OCI-LY3 (cell line): ENCODE data around the gene ZNF214.
"Not testable (repeated sequence)": the region's sequence is repeated elsewhere in the genome, so short reads cannot be mapped to it uniquely, and the experiment has no call there.

Source experiments
- H2AFZ ChIP-seq: fragments of 200-600, 300-600 bp; shearing (Covaris generic); 2 replicates; pipeline ENCODE4 v1.6.0; 2014; ENCODE audit warnings: antibody characterized with exemption, low read depth, low read length
- H3K27ac ChIP-seq: fragments of 200-600, 300-600 bp; sonication (generic); 2 replicates; pipeline ENCODE4 v1.5.1; 2014; ENCODE audit warnings: mild to moderate bottlenecking, low read length, moderate library complexity, mixed read lengths
- H3K27me3 ChIP-seq: fragments of 200-600, 300-600 bp; sonication (generic); 2 replicates; pipeline ENCODE4 v1.6.1; 2014; ENCODE audit warnings: low read depth, low read length, mixed read lengths
- H3K36me3 ChIP-seq: fragments of 200-600, 300-600 bp; sonication (generic); replicated peaks from 2 replicates; pipeline ENCODE3; 2014; ENCODE audit warnings: low read depth, low read length, mixed read lengths
- H3K4me1 ChIP-seq: fragments of 300-600, 200-600 bp; sonication (generic); 2 replicates; pipeline ENCODE4 v1.6.1; 2014; ENCODE audit warnings: low read length, mixed read lengths
- H3K4me2 ChIP-seq: fragments of 200-600, 300-600 bp; sonication (generic); 2 replicates; pipeline ENCODE4 v1.6.1; 2014; ENCODE audit warnings: low read length, mixed read lengths
- H3K4me3 ChIP-seq: fragments of 300-600, 200-600 bp; sonication (generic); 2 replicates; pipeline ENCODE4 v1.5.1; 2014; ENCODE audit warnings: antibody characterized with exemption, mild to moderate bottlenecking, low read length, moderate library complexity
- H3K79me2 ChIP-seq: fragments of 300-600, 200-600 bp; shearing (Covaris generic); 2 replicates; pipeline ENCODE4 v1.6.1; 2014; ENCODE audit warnings: mild to moderate bottlenecking, low read length, mixed read lengths
- H3K9ac ChIP-seq: fragments of 300-600, 200-600 bp; shearing (Covaris generic); 2 replicates; pipeline ENCODE4 v1.6.0; 2014; ENCODE audit warnings: mild to moderate bottlenecking, low read length, moderate library complexity
- H3K9me3 ChIP-seq: fragments of 200-600, 300-600 bp; shearing (Covaris generic); 2 replicates; pipeline ENCODE4 v1.6.1; 2014; ENCODE audit warnings: low read length, mixed read lengths; ENCODE audit not compliant: insufficient read depth
- H4K20me1 ChIP-seq: fragments of 200-600, 300-600 bp; sonication (generic); 2 replicates; pipeline ENCODE4 v1.6.1; 2016; ENCODE audit warnings: low read length, mixed read lengths; ENCODE audit not compliant: insufficient read depth
- CTCF ChIP-seq: fragments of 200-600, 300-600 bp; sonication (generic); IDR thresholded peaks from 2 replicates; pipeline ENCODE4 v1.5.1; 2014; ENCODE audit warnings: antibody characterized with exemption, low read length, low read depth
- EZH2phosphoT487 ChIP-seq: fragments of 200-600 bp; shearing (Covaris generic); IDR thresholded peaks from 2 replicates; pipeline ENCODE4 v1.6.1; 2018; ENCODE audit warnings: antibody characterized with exemption, mixed run types, low read depth

Gene ZNF214

GRCh38 chr11:6991227-6991626 lies 28.9 kb downstream of the ZNF214 start:
- Histone ChIP-seq H2AFZ (no peak overlapping the region), H3K27ac (no peak overlapping the region), H4K20me1 (no peaks in the 10 kb centered on the region), H3K79me2 (no peaks in the 10 kb centered on the region), H3K4me3 (no peak overlapping the region), H3K9me3 (no peaks in the 10 kb centered on the region), H3K36me3 (peaks cover 3% of the 10 kb centered on the region), H3K27me3 (no peaks in the 10 kb centered on the region), H3K4me1 (0 out of 2 replicates have a peak, but pooled peaks cover 5% of the 10 kb centered on the region), H3K4me2 (no peak overlapping the region), H3K9ac (no peak overlapping the region)
- TF ChIP-seq EZH2phosphoT487 (no peak), CTCF (no peak)

- H2AFZ ChIP-seq = no peak overlapping the region
- no peak overlapping the region for H3K9ac ChIP-seq
- no peak overlapping the region for H3K4me2 ChIP-seq
- no peak for TF ChIP-seq CTCF
- TF ChIP-seq EZH2phosphoT487 = no peak
- H4K20me1 ChIP-seq = no peaks in the 10 kb centered on the region
- H3K36me3 ChIP-seq = peaks cover 6% of the 10 kb centered on the region
- H3K9me3 ChIP-seq = no peaks in the 10 kb centered on the region
- no peaks in the 10 kb centered on the region for H3K79me2 ChIP-seq
- no peaks in the 10 kb centered on the region for H3K27me3 ChIP-seq
- 0 out of 2 replicates have a peak, but pooled peaks cover 5% of the 10 kb centered on the region for H3K4me1 ChIP-seq
- no peak overlapping the region for H3K4me3 ChIP-seq
- H3K27ac ChIP-seq = no peak overlapping the region
These were observed 31.6 kb downstream of the ZNF214 start for GRCh38 chr11:6988506-6988905.

GRCh38 chr11:6986487-6986886 lies 33.7 kb downstream of the ZNF214 start:
- Histone ChIP-seq H3K4me2 (no peak overlapping the region), H3K79me2 (no peaks in the 10 kb centered on the region), H3K9ac (no peak overlapping the region), H3K9me3 (no peaks in the 10 kb centered on the region), H4K20me1 (no peaks in the 10 kb centered on the region), H3K36me3 (peaks cover 6% of the 10 kb centered on the region), H3K27ac (no peak overlapping the region), H3K4me1 (0 out of 2 replicates have a peak, but pooled peaks cover 5% of the 10 kb centered on the region), H3K27me3 (no peaks in the 10 kb centered on the region), H3K4me3 (no peak overlapping the region), H2AFZ (no peak overlapping the region)
- TF ChIP-seq EZH2phosphoT487 (no peak), CTCF (no peak)

- Histone ChIP-seq H3K4me2 (no peak overlapping the region), H3K4me3 (no peak overlapping the region), H4K20me1 (no peaks in the 10 kb centered on the region), H3K36me3 (no peaks in the 10 kb centered on the region), H2AFZ (no peak overlapping the region), H3K4me1 (no peaks in the 10 kb centered on the region), H3K79me2 (no peaks in the 10 kb centered on the region), H3K27me3 (no peaks in the 10 kb centered on the region), H3K27ac (no peak overlapping the region), H3K9ac (no peak overlapping the region), H3K9me3 (no peaks in the 10 kb centered on the region)
- no peak for TF ChIP-seq CTCF
These were observed 40.8 kb downstream of the ZNF214 start for GRCh38 chr11:6979365-6979764.

- not testable (repeated sequence) for H3K27ac ChIP-seq, H3K9me3 ChIP-seq, H3K27me3 ChIP-seq, H4K20me1 ChIP-seq, H3K4me3 ChIP-seq, H2AFZ ChIP-seq, H3K9ac ChIP-seq, H3K4me1 ChIP-seq, H3K36me3 ChIP-seq, H3K4me2 ChIP-seq, H3K79me2 ChIP-seq
These were observed 50.3 kb downstream of the ZNF214 start for GRCh38 chr11:6969854-6970253.
